Duodenal mucosa (tissue), 2 donors: Measurements from ENCODE around the gene CBLC.
"Not testable (repeated sequence)": the region's sequence is repeated elsewhere in the genome, so short reads cannot be mapped to it uniquely, and the experiment has no call there.

Experiments used
- H3K27ac ChIP-seq: one replicate; pipeline ENCODE4 v1.7.0; 2013; ENCODE audit warnings: low read depth, low read length
- H3K27me3 ChIP-seq, 2 donors: one replicate each; pipeline ENCODE4 v1.7.0; 2013; ENCODE audit warnings: low read length in 2 of 2, control low read depth in 1 of 2; ENCODE audit not compliant: insufficient read depth in 2 of 2, control insufficient read depth in 1 of 2
- H3K36me3 ChIP-seq, 2 donors: one replicate each; pipeline ENCODE4 v1.7.0; 2013; ENCODE audit warnings: low read length in 2 of 2, control low read depth in 1 of 2; ENCODE audit not compliant: insufficient read depth in 2 of 2, control insufficient read depth in 1 of 2
- H3K4me1 ChIP-seq, 2 donors: one replicate each; pipeline ENCODE4 v1.7.0; 2013; ENCODE audit warnings: low read length in 2 of 2, control low read depth in 1 of 2; ENCODE audit not compliant: insufficient read depth in 2 of 2, control insufficient read depth in 1 of 2
- H3K4me3 ChIP-seq, 2 donors: one replicate each; pipeline ENCODE4 v1.7.0; 2013; ENCODE audit warnings: low read length in 2 of 2, low read depth in 1 of 2
- H3K9ac ChIP-seq, 2 donors: one replicate each; pipeline ENCODE4 v1.7.0; 2013; ENCODE audit warnings: low read length in 2 of 2, low read depth in 1 of 2
- H3K9me3 ChIP-seq, 2 donors: one replicate each; pipeline ENCODE4 v1.7.0; 2013; ENCODE audit warnings: low read length in 2 of 2, control low read depth in 1 of 2; ENCODE audit not compliant: control insufficient read depth in 1 of 2

CBLC gene

DNA sequence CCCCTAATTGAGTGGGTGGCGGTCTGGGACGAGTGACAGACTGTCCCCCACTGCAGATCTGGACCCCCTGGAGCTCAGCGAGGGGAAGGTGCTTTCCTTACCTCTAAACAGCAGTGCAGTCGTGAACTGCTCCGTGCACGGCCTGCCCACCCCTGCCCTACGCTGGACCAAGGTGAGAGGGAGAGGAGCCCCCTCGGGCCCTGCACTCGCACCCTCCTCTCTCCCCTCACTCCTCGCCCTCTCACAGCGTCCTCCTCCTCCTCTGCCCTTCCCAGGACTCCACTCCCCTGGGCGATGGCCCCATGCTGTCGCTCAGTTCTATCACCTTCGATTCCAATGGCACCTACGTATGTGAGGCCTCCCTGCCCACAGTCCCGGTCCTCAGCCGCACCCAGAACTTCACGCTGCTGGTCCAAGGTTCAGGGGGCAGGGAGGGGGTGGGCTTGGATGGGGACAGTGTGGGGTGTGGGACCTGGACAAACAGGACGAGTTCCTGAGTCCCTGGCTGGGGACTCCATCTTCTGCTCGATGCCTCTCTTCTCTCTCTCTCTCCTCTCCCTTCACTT, 40.9 kb downstream of the CBLC start:
- Histone ChIP-seq H3K9me3 (no peaks in the 10 kb centered on the region), H3K4me3 (no peak overlapping the region), H3K4me1 (peaks cover 9 to 10% of the 10 kb centered on the region in 2 donors), H3K27me3 (no peaks in the 10 kb centered on the region), H3K9ac (no peak overlapping the region), H3K27ac (no peak overlapping the region), H3K36me3 (peaks cover 0 to 7% of the 10 kb centered on the region in 2 donors)

DNA sequence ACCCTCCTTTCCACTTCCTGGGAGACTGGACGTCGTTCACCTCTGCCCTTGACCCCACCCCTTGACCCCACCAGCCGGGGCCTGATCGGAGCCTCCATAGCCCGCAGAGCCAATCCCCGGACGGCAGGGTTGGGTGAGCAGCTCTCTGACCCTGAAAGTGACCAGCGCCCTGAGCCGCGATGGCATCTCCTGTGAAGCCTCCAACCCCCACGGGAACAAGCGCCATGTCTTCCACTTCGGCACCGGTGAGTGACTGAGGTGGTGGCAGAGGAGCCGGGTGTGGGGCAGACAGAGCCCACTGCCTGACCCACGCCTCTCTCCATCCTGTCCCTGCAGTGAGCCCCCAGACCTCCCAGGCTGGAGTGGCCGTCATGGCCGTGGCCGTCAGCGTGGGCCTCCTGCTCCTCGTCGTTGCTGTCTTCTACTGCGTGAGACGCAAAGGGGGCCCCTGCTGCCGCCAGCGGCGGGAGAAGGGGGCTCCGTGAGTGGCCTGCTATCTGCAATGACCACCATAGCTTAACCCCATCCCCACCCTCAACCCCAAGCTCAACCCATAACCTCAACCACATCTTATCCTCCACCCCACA, 41.6 kb downstream of the CBLC start:
- H3K36me3 ChIP-seq, result peaks cover 0 to 4% of the 10 kb centered on the region in 2 donors
- peaks cover 9 to 10% of the 10 kb centered on the region in 2 donors for H3K4me1 ChIP-seq
- no peak overlapping the region for H3K27ac ChIP-seq
- H3K27me3 ChIP-seq, result no peaks in the 10 kb centered on the region
- no peak overlapping the region for H3K4me3 ChIP-seq
- no peak overlapping the region for H3K9ac ChIP-seq
- H3K9me3 ChIP-seq, result no peaks in the 10 kb centered on the region

DNA sequence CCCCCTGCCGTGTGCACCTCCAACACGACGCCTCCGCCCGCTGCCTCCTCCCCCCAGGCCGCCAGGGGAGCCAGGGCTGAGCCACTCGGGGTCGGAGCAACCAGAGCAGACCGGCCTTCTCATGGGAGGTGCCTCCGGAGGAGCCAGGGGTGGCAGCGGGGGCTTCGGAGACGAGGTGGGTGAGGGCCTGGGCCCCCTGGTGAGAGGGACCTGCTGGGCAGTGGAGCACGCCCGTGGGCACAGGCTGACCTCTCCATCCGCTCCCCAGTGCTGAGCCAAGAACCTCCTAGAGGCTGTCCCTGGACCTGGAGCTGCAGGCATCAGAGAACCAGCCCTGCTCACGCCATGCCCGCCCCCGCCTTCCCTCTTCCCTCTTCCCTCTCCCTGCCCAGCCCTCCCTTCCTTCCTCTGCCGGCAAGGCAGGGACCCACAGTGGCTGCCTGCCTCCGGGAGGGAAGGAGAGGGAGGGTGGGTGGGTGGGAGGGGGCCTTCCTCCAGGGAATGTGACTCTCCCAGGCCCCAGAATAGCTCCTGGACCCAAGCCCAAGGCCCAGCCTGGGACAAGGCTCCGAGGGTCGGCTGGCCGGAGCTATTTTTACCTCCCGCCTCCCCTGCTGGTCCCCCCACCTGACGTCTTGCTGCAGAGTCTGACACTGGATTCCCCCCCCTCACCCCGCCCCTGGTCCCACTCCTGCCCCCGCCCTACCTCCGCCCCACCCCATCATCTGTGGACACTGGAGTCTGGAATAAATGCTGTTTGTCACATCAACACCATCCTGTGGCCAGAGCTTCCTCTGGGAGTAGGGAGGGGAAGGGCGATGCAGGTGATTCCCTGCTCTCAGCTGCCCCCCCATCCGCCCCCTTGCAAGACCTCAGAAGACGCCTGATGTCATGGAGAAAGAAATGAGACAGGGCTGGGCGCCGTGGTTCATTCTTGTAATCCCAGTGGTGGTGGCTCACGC, 43.2 kb downstream of the CBLC start:
- no peak overlapping the region for H3K9ac ChIP-seq
- no peaks in the 10 kb centered on the region for H3K27me3 ChIP-seq
- peaks cover 9 to 10% of the 10 kb centered on the region in 2 donors for H3K4me1 ChIP-seq
- no peak overlapping the region for H3K27ac ChIP-seq
- H3K36me3 ChIP-seq, result no peaks in the 10 kb centered on the region
- H3K4me3 ChIP-seq, result no peak overlapping the region
- no peaks in the 10 kb centered on the region for H3K9me3 ChIP-seq

DNA sequence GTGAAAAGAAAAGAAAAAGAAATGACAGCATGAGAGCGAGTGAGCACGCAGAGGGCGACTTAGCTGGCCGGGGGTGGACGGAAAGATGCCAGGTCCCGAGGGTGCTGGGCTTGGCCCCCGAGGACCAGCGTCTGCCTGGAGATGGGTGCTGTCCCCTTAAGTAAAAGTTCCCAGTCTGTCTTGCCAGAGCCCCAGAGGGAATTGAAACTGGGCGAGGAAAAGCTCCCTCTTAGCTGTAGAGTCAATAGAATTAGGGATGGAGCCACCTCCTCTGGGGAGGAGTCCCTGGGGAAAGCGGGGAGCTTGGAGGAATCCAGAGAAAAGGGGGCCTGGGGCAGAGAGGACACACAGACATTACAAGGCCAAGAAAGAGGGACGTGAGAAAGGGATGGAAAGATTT, 44.5 kb downstream of the CBLC start:
- no peak overlapping the region for H3K4me3 ChIP-seq
- H3K9me3 ChIP-seq, result no peaks in the 10 kb centered on the region
- no peaks in the 10 kb centered on the region for H3K27me3 ChIP-seq
- peaks cover 9 to 10% of the 10 kb centered on the region in 2 donors for H3K4me1 ChIP-seq
- H3K36me3 ChIP-seq, result no peaks in the 10 kb centered on the region
- no peak overlapping the region for H3K27ac ChIP-seq
- H3K9ac ChIP-seq, result no peak overlapping the region

DNA sequence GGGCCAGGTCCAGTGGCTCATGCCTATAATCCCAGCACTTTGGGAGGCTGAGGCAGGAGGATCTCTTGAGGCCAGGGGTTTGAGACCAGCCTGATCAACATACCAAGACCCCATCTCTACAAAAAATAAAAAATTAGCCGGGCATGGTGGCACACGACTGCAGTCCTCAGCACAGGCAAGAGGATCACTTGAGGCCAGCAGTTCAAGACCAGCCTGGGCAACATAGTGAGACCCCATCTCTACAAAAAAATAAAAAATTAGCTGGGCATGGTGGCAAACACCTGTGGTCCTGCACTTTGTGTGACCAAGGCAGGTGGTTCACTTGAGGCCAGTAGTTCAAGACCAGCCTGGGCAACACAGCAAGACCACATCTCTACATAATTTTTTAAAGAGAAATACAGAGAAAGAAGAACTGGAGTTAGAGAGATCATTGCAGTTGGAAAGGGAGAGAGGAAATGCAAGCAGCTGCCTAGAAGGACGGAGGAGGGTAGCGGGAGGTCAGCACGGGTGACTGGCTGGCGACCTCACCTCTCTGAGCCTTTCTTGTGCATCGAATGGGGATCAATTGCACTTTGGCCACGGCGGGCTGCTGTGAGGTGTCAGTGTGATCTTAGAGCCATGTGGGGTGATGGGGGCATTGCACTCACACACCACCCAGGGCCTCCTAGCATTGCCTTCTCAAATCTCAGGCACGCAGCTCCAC, 45.1 kb downstream of the CBLC start:
- no peak overlapping the region for H3K27ac ChIP-seq
- no peaks in the 10 kb centered on the region for H3K27me3 ChIP-seq
- H3K9me3 ChIP-seq, result no peaks in the 10 kb centered on the region
- H3K4me3 ChIP-seq, result no peak overlapping the region
- no peak overlapping the region for H3K9ac ChIP-seq
- H3K36me3 ChIP-seq, result no peaks in the 10 kb centered on the region
- peaks cover 8 to 9% of the 10 kb centered on the region in 2 donors for H3K4me1 ChIP-seq

DNA sequence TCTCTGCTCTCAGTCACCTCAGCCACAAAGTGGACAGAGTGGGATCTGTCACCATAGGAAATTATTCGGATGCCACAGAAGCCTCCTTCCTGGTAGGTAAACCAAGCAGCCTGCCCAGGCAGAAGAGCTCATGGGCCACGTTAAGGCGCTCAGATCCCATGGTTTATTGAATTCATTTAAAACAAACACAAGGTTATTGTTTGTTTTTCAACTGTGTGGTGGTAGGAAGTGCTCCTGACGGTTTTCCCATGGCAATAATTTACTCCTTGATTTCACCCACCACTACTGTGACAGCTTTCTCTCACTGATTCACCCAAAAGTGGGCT, 45.6 kb downstream of the CBLC start:
- Histone ChIP-seq H3K9me3 (no peaks in the 10 kb centered on the region), H3K27ac (no peak overlapping the region), H3K4me1 (peaks cover 3 to 4% of the 10 kb centered on the region in 2 donors), H3K36me3 (no peaks in the 10 kb centered on the region), H3K27me3 (no peaks in the 10 kb centered on the region), H3K9ac (no peak overlapping the region), H3K4me3 (no peak overlapping the region)

DNA sequence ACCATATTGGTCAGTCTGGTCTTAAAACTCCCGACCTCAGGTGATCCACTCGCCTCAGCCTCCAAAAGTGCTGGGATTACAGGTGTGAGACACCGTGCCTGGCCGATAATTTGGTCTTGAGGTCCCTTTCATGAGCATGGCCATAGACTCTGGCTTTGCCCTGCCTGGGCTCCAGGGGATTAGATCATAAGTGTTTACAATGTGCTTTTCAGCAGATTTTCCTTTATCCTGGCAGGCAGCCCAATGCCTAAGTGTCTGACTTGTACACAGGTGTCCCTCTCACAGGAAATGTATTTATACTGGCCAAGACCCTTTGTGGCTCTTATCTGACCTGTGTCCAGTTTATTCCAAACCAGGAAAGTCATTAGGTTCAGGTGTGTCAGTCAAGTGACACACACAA, 47.1 kb downstream of the CBLC start:
- Histone ChIP-seq H3K36me3 (no peaks in the 10 kb centered on the region), H3K9ac (no peak overlapping the region), H3K27ac (no peak overlapping the region), H3K27me3 (no peaks in the 10 kb centered on the region), H3K9me3 (no peaks in the 10 kb centered on the region), H3K4me3 (no peak overlapping the region), H3K4me1 (no peaks in the 10 kb centered on the region)

DNA sequence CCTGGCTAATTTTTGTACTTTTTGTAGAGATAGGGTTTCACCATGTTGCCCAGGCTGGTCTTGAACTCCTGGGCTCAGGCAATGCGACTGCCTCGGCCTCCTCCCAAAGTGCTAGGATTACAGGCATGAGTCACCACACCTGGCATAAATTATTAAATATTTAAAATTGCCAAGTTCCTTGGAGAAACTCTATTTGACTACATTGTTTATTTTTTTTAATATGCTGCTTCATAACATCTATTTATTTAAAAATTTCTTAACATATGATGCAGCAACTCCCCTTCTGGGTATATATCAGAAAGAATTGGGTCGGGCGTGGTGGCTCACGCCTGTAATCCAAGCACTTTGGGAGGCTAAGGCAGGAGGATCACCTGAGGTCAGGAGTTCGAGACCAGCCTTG, 55.2 kb downstream of the CBLC start:
- H3K27ac ChIP-seq, H3K4me3 ChIP-seq, H3K4me1 ChIP-seq: not testable (repeated sequence)

DNA sequence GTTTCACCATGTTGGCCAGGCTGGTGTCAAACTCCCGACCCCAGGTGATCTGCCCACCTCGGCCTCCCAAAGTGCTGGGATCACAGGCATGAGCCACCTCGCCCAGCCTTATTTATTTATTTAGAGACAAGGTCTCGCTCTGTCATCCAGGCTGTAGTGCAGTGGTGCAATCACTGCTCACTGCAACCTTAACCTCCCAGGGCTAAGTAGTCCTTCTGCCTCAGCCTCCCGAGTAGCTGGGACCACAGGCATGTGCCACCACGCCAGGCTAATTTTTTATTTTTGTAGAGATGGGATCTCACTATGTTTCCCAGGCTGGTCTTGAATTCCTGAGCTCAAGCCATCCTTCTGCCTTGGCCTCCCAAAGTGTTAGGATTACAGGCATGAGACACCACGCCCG, 56.7 kb downstream of the CBLC start:
- not testable (repeated sequence) for H3K27ac ChIP-seq, H3K4me1 ChIP-seq, H3K4me3 ChIP-seq, H3K9me3 ChIP-seq, H3K36me3 ChIP-seq, H3K27me3 ChIP-seq, H3K9ac ChIP-seq

More for the DNA sequence above, 55.2 kb downstream of the CBLC start:
- not testable (repeated sequence) for H3K9ac ChIP-seq, H3K9me3 ChIP-seq, H3K27me3 ChIP-seq, H3K36me3 ChIP-seq

DNA sequence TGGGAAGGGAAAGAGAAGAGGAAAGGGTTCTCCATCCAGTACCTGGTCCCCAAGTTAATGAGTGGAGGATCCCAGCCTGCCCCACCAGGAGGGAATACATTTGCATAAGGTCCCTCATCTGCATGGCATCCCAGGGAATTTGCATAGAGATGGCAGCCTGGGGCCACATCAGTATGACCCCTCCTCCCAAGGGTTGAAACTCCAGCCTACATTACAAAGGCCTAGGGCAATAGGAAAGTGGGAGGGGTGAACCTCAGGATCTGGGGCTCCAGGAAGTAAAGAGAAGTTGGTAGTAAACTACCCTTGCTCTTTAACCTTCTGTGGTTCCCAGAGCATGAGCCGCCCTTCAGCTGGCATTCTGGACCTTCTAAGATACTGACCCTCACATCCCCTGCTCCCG, 61.6 kb downstream of the CBLC start:
- Histone ChIP-seq H3K36me3 (no peaks in the 10 kb centered on the region), H3K9me3 (no peaks in the 10 kb centered on the region), H3K9ac (no peak overlapping the region), H3K27me3 (no peaks in the 10 kb centered on the region), H3K4me3 (no peak overlapping the region), H3K27ac (no peak overlapping the region), H3K4me1 (no peaks in the 10 kb centered on the region)
